PC-3 (cell line): Measurements from ENCODE around the gene HEYL. TPM values are rescaled to one million over a fixed set of nuclear protein-coding genes. Genes with fewer than 3 reads are reported as not detected.

Experiments used
- ATAC-seq: fragments of 200-7000 bp; cut with Tn5 transposase; 2 replicates; pipeline ENCODE4 v1.9.1; 2020; ENCODE audit warnings: mild to moderate bottlenecking, moderate library complexity
- BruUV-seq: library from RNA; stranded (reverse); fragments of 400-500 nt; replicated peaks from 2 replicates; lab custom pipeline; 2021; lab: Mats Ljungman, UMichigan
- CTCF ChIA-PET: fragments of 300-600 bp; sonication (Branson Sonifier 250); formaldehyde crosslinking; loops from one replicate; lab custom pipeline; 2022; ENCODE audit warnings: antibody characterized with exemption; lab: Charles Lee
- POLR2A ChIA-PET: fragments of 300-600 bp; sonication (Branson Sonifier 250); formaldehyde crosslinking; loops from one replicate; lab custom pipeline; 2022; ENCODE audit warnings: antibody characterized with exemption; ENCODE audit not compliant: unreplicated experiment; lab: Charles Lee
- DNase-seq: peaks from one replicate; pipeline ENCODE4 v3.0.0-alpha.2; 2015
- H2AFZ ChIP-seq: fragments of 300-600 bp; sonication (generic); 2 replicates; pipeline ENCODE4 v1.6.0; 2016; ENCODE audit warnings: antibody characterized with exemption, low read length
- H3F3A ChIP-seq: fragments of 300-600 bp; sonication (generic); one replicate; pipeline ENCODE4 v1.6.0; 2017; ENCODE audit warnings: antibody characterized with exemption, low read length, control low read depth, mild to moderate bottlenecking; ENCODE audit not compliant: unreplicated experiment
- H3K27ac ChIP-seq: fragments of 300-600 bp; sonication (generic); 2 replicates; pipeline ENCODE4 v1.5.1; 2016; ENCODE audit warnings: mild to moderate bottlenecking, low read length
- H3K27me3 ChIP-seq: fragments of 300-600 bp; sonication (generic); 2 replicates; pipeline ENCODE4 v1.6.1; 2016; ENCODE audit warnings: low read length, mixed read lengths
- H3K36me3 ChIP-seq: fragments of 300-600 bp; sonication (generic); 2 replicates; pipeline ENCODE4 v1.6.1; 2016; ENCODE audit warnings: low read depth, mixed run types, low read length, mixed read lengths
- H3K4me1 ChIP-seq: fragments of 300-600 bp; sonication (generic); 2 replicates; pipeline ENCODE4 v1.5.1; 2016; ENCODE audit warnings: low read length; ENCODE audit not compliant: insufficient read depth
- H3K4me2 ChIP-seq: fragments of 300-600 bp; sonication (generic); 2 replicates; pipeline ENCODE4 v1.6.0; 2016; ENCODE audit warnings: low read length
- H3K4me3 ChIP-seq: fragments of 300-600 bp; sonication (generic); 2 replicates; pipeline ENCODE4 v1.5.1; 2016; ENCODE audit warnings: mild to moderate bottlenecking, low read length, mixed read lengths
- H3K79me2 ChIP-seq: fragments of 300-600 bp; sonication (generic); 2 replicates; pipeline ENCODE4 v1.6.1; 2017; ENCODE audit warnings: low read length, mixed read lengths
- H3K9ac ChIP-seq: fragments of 300-600 bp; sonication (generic); 2 replicates; pipeline ENCODE4 v1.6.0; 2016; ENCODE audit warnings: mild to moderate bottlenecking, low read length
- H3K9me2 ChIP-seq: fragments of 300-600 bp; sonication (generic); replicated peaks from 2 replicates; pipeline ENCODE4 v1.6.1; 2016; ENCODE audit warnings: mixed run types, low read length, mixed read lengths
- H3K9me3 ChIP-seq: fragments of 300-600 bp; sonication (generic); 2 replicates; pipeline ENCODE4 v1.6.1; 2016; ENCODE audit warnings: low read length, mixed read lengths
- H4K20me1 ChIP-seq: fragments of 300-600 bp; sonication (generic); 2 replicates; pipeline ENCODE4 v1.6.1; 2016; ENCODE audit warnings: low read length, mixed read lengths
- EZH2 ChIP-seq: fragments of 300-600 bp; sonication (generic); IDR thresholded peaks from one replicate; pipeline ENCODE4 v1.6.1; 2017; ENCODE audit warnings: antibody characterized with exemption, mild to moderate bottlenecking, low read length; ENCODE audit not compliant: unreplicated experiment
- EZH2phosphoT487 ChIP-seq: fragments of 300-600 bp; sonication (generic); IDR thresholded peaks from 2 replicates; pipeline ENCODE4 v1.6.1; 2018; ENCODE audit warnings: mild to moderate bottlenecking, antibody characterized with exemption, low read length, borderline replicate concordance
- intact Hi-C: fragments of 100-400 bp; cut with micrococcal nuclease; formaldehyde crosslinking; loops from 2 replicates; pipeline ENCODE4 v1.9.0; 2023
- total RNA-seq: library from RNA; depleted of rRNA; stranded (reverse); fragments of >200 nt; gene quantifications from 2 replicates; pipeline ENCODE4 v1.2.3, GENCODE V29; 2014
- TF ChIP-seq, protein P1 (sequence below): fragments of 300-600 bp; sonication (generic); conservative IDR thresholded peaks from 2 replicates; pipeline ENCODE4 v1.5.1; 2017; ENCODE audit warnings: antibody characterized with exemption, low read depth, mild to moderate bottlenecking, low read length

Gene HEYL
- total RNA-seq, 1 experiment from 2014 or later, result not detected

DNA sequence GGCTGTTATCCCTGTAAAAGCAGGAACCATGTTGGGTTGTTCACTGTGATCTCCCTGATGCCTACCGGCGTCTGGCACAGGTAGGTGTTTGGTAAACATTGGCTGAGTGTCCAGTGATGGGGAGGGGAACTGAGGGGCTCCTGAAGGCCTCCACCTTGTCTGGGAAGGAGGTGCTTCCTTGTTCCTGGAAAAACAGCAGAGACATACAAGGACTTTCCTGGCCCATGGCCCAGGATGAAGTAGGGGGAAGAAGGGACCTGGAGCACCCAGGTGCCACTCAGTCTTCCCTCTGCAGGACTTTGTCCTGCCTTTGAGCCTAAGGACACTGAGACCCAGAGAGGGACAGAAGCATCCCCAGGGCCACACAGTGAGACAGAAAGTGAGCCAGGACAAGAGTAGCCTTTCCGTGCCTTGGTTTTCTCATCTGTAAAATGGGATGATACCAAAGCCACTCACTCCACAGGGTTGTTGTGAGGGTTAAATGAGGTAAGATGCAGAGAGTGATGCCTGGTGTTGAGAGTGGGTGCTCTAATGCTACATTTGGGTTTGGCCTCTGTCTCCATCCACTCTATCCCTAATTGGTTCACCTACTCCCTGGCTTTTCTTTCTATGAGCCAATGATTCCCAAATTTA, 6.1 kb upstream of the HEYL start:
- TF ChIP-seq, protein P1, sequence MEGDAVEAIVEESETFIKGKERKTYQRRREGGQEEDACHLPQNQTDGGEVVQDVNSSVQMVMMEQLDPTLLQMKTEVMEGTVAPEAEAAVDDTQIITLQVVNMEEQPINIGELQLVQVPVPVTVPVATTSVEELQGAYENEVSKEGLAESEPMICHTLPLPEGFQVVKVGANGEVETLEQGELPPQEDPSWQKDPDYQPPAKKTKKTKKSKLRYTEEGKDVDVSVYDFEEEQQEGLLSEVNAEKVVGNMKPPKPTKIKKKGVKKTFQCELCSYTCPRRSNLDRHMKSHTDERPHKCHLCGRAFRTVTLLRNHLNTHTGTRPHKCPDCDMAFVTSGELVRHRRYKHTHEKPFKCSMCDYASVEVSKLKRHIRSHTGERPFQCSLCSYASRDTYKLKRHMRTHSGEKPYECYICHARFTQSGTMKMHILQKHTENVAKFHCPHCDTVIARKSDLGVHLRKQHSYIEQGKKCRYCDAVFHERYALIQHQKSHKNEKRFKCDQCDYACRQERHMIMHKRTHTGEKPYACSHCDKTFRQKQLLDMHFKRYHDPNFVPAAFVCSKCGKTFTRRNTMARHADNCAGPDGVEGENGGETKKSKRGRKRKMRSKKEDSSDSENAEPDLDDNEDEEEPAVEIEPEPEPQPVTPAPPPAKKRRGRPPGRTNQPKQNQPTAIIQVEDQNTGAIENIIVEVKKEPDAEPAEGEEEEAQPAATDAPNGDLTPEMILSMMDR, result no peak
- TF ChIP-seq EZH2phosphoT487 (no peak), EZH2 (no peak)
- H3F3A ChIP-seq, result no peaks in the 10 kb centered on the region
- no peak overlapping the region for H3K4me2 ChIP-seq
- POLR2A ChIA-PET, result no interaction called here
- H3K4me1 ChIP-seq, result peaks cover 8% of the 10 kb centered on the region; the same call in 1 of the 2 replicates
- H3K9me3 ChIP-seq, result no peaks in the 10 kb centered on the region
- no peak overlapping the region for H3K27ac ChIP-seq
- H4K20me1 ChIP-seq, result no peaks in the 10 kb centered on the region
- no peak overlapping the region for H3K9ac ChIP-seq
- H3K79me2 ChIP-seq, result no peaks in the 10 kb centered on the region
- H2AFZ ChIP-seq, result no peak overlapping the region
- H3K9me2 ChIP-seq, result no peaks in the 10 kb centered on the region
- CTCF ChIA-PET, result no interaction called here
- BruUV-seq, result no TSS peak
- H3K4me3 ChIP-seq, result no peak overlapping the region
- H3K27me3 ChIP-seq, result no peaks in the 10 kb centered on the region
- DNase-seq, result no peak
- H3K36me3 ChIP-seq, result no peaks in the 10 kb centered on the region
- ATAC-seq, result no peak
- intact Hi-C loops, result no loop called here

GRCh38 chr1:39643705-39644104, 4.3 kb upstream of the HEYL start:
- no TSS peak for BruUV-seq
- Histone ChIP-seq H3K9me3 (no peaks in the 10 kb centered on the region), H3K27me3 (no peaks in the 10 kb centered on the region), H3K9me2 (no peaks in the 10 kb centered on the region), H2AFZ (no peak overlapping the region), H3F3A (no peaks in the 10 kb centered on the region), H3K36me3 (no peaks in the 10 kb centered on the region), H3K27ac (no peak overlapping the region), H3K4me1 (peaks cover 8% of the 10 kb centered on the region; the same call in 1 of the 2 replicates), H3K9ac (no peak overlapping the region), H3K4me2 (no peak overlapping the region), H3K79me2 (no peaks in the 10 kb centered on the region), H3K4me3 (no peak overlapping the region), H4K20me1 (no peaks in the 10 kb centered on the region)
- no peak for DNase-seq
- intact Hi-C loops, result no loop called here
- ChIA-PET CTCF (no interaction called here), POLR2A (no interaction called here)
- no peak for TF ChIP-seq EZH2phosphoT487
- TF ChIP-seq, protein P1, result no peak
- no peak for TF ChIP-seq EZH2
- ATAC-seq, result no peak

- peak; percentile 54 for ATAC-seq
- no peaks in the 10 kb centered on the region for H3K79me2 ChIP-seq
- intact Hi-C loops, result no loop called here
- BruUV-seq, result no TSS peak
- no peak for TF ChIP-seq EZH2
- no peak for TF ChIP-seq EZH2phosphoT487
- TF ChIP-seq, protein P1, result no peak
- no peak overlapping the region for H3K4me3 ChIP-seq
- H3K27ac ChIP-seq, result no peak overlapping the region
- H3K36me3 ChIP-seq, result no peaks in the 10 kb centered on the region
- H4K20me1 ChIP-seq, result no peaks in the 10 kb centered on the region
- H3K27me3 ChIP-seq, result no peaks in the 10 kb centered on the region
- H3F3A ChIP-seq, result no peaks in the 10 kb centered on the region
- CTCF ChIA-PET, result no interaction called here
- H3K9me3 ChIP-seq, result no peaks in the 10 kb centered on the region
- H2AFZ ChIP-seq, result no peak overlapping the region
- DNase-seq, result peak; percentile 39
- H3K4me1 ChIP-seq, result peaks cover 8% of the 10 kb centered on the region; the same call in 1 of the 2 replicates
- no peaks in the 10 kb centered on the region for H3K9me2 ChIP-seq
- no peak overlapping the region for H3K4me2 ChIP-seq
- H3K9ac ChIP-seq, result no peak overlapping the region
- POLR2A ChIA-PET, result no interaction called here
These were observed 3.4 kb upstream of the HEYL start for GRCh38 chr1:39642796-39643195.
